HEK293T (cell line): ENCODE data around the gene PDXK.

ENCODE experiments used
- CTCF ChIA-PET: fragments of 350-600 bp; formaldehyde crosslinking; extraction: SDS; loops from one replicate; lab custom pipeline; 2021; ENCODE audit warnings: antibody characterized with exemption, inconsistent platforms; lab: Yijun Ruan, JAX
- POLR2A ChIA-PET: fragments of 350-600 bp; formaldehyde crosslinking; extraction: SDS; loops from one replicate; lab custom pipeline; 2020; ENCODE audit warnings: antibody characterized with exemption, inconsistent platforms; lab: Yijun Ruan, JAX
- DNase-seq: peaks from one replicate; pipeline ENCODE4 v3.0.0; 2012; ENCODE audit warnings: mixed read lengths; ENCODE audit errors: extremely low spot score
- ARNT ChIP-seq: fragments of 450-650 bp; IDR thresholded peaks from 2 replicates; pipeline ENCODE4 v1.6.1; 2017; ENCODE audit warnings: mild to moderate bottlenecking
- BHLHE40 ChIP-seq: fragments of 450-650 bp; IDR thresholded peaks from 2 replicates; pipeline ENCODE4 v1.6.1; 2016; ENCODE audit warnings: mild to moderate bottlenecking, moderate library complexity, borderline replicate concordance
- CTBP1 ChIP-seq: fragments of 450-650 bp; IDR thresholded peaks from 2 replicates; pipeline ENCODE4 v1.6.1; 2016; ENCODE audit warnings: borderline replicate concordance
- ELF4 ChIP-seq: fragments of 450-650 bp; IDR thresholded peaks from 2 replicates; pipeline ENCODE4 v1.6.1; 2017; ENCODE audit warnings: antibody characterized with exemption
- FOXA1 ChIP-seq: fragments of 450-650 bp; IDR thresholded peaks from 2 replicates; pipeline ENCODE4 v1.6.1; 2016; ENCODE audit warnings: mild to moderate bottlenecking
- FOXK2 ChIP-seq: fragments of 450-650 bp; IDR thresholded peaks from 2 replicates; pipeline ENCODE4 v1.6.1; 2016; ENCODE audit warnings: mild to moderate bottlenecking
- FOXM1 ChIP-seq: fragments of 450-650 bp; IDR thresholded peaks from 2 replicates; pipeline ENCODE4 v1.6.1; 2017; ENCODE audit warnings: mild to moderate bottlenecking, borderline replicate concordance
- HDGF ChIP-seq: fragments of 450-650 bp; IDR thresholded peaks from 2 replicates; pipeline ENCODE4 v1.6.1; 2017; ENCODE audit warnings: antibody characterized with exemption, borderline replicate concordance
- L3MBTL2 ChIP-seq: fragments of 450-650 bp; conservative IDR thresholded peaks from 2 replicates; pipeline ENCODE4 v1.6.1; 2016; ENCODE audit warnings: mild to moderate bottlenecking
- LEF1 ChIP-seq: fragments of 450-650 bp; IDR thresholded peaks from 2 replicates; pipeline ENCODE4 v1.6.1; 2017; ENCODE audit warnings: mild to moderate bottlenecking, borderline replicate concordance
- NFRKB ChIP-seq: fragments of 450-650 bp; IDR thresholded peaks from 2 replicates; pipeline ENCODE4 v1.6.1; 2016; ENCODE audit warnings: mild to moderate bottlenecking, moderate library complexity
- SP1 ChIP-seq: fragments of 450-650 bp; IDR thresholded peaks from 2 replicates; pipeline ENCODE4 v1.6.1; 2017
- SUZ12 ChIP-seq: fragments of 450-650 bp; IDR thresholded peaks from 2 replicates; pipeline ENCODE4 v1.6.1; 2016; ENCODE audit warnings: mild to moderate bottlenecking
- TARDBP ChIP-seq: fragments of 450-650 bp; IDR thresholded peaks from 2 replicates; pipeline ENCODE4 v1.6.1; 2016
- ZNF384 ChIP-seq: fragments of 450-650 bp; IDR thresholded peaks from 2 replicates; pipeline ENCODE4 v1.6.1; 2016
- TF ChIP-seq, protein P1 (sequence below): fragments of 450-650 bp; IDR thresholded peaks from 2 replicates; pipeline ENCODE4 v1.6.1; 2016

Gene PDXK

DNA sequence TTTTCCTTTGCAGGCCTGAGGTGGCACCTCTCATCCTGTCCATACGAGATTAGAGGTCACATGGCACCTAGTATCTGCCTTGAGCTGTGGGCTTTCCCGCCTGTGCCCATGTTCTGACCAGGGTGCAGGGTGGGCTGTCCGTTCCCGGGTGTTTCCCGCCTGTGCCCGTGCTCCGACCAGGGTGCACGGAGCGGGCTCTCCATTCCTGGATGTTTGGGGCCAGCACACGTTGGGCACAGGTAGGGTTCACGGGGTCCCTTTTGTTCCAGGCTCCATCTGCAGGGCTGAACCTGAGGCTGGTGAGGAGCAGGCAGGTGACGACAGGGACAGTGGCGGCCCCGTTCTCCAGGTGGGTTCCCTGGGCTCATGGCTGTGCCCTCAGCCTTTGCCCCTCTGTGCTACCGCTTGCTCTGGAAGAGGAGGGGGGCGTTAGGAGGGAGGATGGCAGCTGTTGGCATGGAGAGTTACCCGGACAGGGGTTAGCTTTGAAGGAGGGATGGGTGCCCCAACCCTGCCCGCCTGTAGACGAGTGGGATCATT, 80.4 kb downstream of the PDXK start:
- TF ChIP-seq BHLHE40 (no peak), TARDBP (no peak)

DNA sequence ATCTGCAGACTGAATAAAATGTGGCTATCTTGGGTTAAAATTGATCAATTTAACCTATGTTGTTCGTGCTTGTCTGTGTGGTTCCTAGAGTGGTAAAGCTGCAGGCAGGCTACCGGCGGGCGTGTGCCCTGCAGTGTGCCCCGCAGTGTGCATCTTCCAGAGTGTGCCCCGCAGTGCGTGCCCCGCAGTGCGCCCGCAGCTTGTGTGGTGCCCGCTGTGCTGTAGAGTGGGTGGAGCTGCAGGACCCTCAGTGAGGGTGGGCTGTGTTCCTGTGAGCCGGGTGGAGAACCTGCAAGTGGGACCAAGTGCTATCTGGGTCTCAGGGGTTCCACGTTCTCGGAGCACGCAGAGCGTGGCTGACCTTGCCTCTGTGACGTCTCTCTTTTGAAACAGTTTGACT, 81.2 kb downstream of the PDXK start:
- ChIA-PET POLR2A (interaction anchor here (1.3 kb wide), 1 partner anchor 11 kb away, joined by 4 read pairs; the partner anchor contains the start of gene RRP1), CTCF (no interaction called here)
- DNase-seq = no peak
- TF ChIP-seq ELF4 (no peak), CTBP1 (no peak), FOXM1 (no peak), SUZ12 (no peak), FOXK2 (no peak), TARDBP (no peak), FOXA1 (no peak), L3MBTL2 (no peak), NFRKB (no peak), BHLHE40 (no peak), HDGF (no peak), SP1 (no peak)

More for the DNA sequence above, 80.4 kb downstream of the PDXK start:
- no peak for DNase-seq
- POLR2A ChIA-PET = interaction anchor here (1.2 kb wide), 1 partner anchor 11 kb away, joined by 3 read pairs; no protein-coding TSS in a partner anchor
- CTCF ChIA-PET = no interaction called here

DNA sequence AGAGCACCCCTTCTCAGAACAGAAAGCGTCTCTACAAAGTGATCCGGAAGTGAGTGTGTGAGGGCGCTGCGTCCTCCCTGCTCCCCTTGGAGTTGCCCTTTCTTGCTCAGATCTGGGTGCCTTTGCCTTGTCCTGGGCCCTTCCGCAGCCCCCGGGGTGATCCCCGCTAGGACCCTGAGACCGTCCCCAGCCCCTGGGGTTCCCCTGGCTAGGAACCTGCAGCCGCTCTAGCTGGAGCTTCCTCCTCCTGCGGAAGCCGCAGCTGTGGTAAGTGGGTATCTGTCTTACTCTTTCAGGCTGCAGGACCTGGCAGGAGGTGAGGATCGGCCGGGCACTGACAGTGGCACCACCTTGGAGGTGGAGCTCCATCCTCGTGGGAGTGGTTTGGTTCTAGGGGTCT, 81.6 kb downstream of the PDXK start:
- CTCF ChIA-PET = no interaction called here

DNA sequence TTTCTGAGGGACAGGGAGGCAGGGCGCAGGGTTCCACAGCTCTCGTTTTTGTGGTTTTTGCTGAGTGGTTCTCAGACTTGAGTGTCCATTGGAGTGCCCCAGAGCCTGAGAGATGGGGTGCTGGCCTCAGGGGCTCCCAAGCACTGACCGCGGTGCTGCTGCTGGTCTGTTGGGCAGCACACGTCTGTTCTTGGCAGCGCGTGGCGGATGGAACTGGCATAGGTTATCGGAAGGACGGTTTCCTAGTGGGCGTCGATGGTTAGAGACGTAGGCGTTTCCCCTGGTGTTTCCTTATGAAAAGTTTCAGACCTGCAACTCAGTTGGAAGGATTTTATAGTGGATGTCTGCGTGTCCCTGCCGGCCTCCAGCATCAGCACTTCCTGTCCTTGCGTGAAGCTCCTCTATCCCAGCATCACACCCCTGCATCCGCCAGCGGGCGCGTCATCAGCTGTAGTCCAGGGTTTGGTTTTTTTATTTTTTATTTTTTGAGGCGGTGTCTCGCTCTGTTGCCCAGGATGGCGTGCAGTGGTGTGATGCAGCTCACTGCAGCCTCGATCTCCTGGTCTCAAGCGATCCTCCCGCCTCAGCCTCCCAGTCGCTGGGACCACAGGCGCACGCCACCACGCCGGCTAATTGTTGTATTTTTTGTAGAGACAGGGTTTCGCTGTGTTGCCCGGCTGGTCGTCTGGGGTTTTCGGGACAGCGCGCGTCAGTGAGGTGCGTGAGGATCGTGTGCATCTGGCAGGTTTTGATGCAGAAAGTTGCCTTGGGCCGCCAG, 82.3 kb downstream of the PDXK start:
- TF ChIP-seq SP1 (no peak), FOXM1 (no peak), CTBP1 (no peak), NFRKB (no peak), ZNF384 (no peak), BHLHE40 (no peak), HDGF (no peak), LEF1 (no peak), ELF4 (no peak), SUZ12 (no peak), TARDBP (no peak), ARNT (no peak), FOXA1 (no peak)
- TF ChIP-seq, protein P1, sequence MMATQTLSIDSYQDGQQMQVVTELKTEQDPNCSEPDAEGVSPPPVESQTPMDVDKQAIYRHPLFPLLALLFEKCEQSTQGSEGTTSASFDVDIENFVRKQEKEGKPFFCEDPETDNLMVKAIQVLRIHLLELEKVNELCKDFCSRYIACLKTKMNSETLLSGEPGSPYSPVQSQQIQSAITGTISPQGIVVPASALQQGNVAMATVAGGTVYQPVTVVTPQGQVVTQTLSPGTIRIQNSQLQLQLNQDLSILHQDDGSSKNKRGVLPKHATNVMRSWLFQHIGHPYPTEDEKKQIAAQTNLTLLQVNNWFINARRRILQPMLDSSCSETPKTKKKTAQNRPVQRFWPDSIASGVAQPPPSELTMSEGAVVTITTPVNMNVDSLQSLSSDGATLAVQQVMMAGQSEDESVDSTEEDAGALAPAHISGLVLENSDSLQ = no peak
- ChIA-PET POLR2A (interaction anchor here (1.3 kb wide), 1 partner anchor 12 kb away, joined by 4 read pairs; the partner anchor contains the start of gene RRP1), CTCF (no interaction called here)
- no peak for DNase-seq

More for the DNA sequence above, 81.6 kb downstream of the PDXK start:
- POLR2A ChIA-PET = interaction anchor here (1.3 kb wide), 1 partner anchor 11 kb away, joined by 4 read pairs; the partner anchor contains the start of gene RRP1
- no peak for DNase-seq
- no peak for TF ChIP-seq ZNF384
- no peak for TF ChIP-seq TARDBP
- TF ChIP-seq FOXM1 = no peak
- no peak for TF ChIP-seq L3MBTL2
- no peak for TF ChIP-seq CTBP1
- no peak for TF ChIP-seq BHLHE40
- TF ChIP-seq SUZ12 = no peak
- no peak for TF ChIP-seq ELF4
- TF ChIP-seq, protein P1 = no peak
- TF ChIP-seq LEF1 = no peak
- TF ChIP-seq SP1 = no peak

DNA sequence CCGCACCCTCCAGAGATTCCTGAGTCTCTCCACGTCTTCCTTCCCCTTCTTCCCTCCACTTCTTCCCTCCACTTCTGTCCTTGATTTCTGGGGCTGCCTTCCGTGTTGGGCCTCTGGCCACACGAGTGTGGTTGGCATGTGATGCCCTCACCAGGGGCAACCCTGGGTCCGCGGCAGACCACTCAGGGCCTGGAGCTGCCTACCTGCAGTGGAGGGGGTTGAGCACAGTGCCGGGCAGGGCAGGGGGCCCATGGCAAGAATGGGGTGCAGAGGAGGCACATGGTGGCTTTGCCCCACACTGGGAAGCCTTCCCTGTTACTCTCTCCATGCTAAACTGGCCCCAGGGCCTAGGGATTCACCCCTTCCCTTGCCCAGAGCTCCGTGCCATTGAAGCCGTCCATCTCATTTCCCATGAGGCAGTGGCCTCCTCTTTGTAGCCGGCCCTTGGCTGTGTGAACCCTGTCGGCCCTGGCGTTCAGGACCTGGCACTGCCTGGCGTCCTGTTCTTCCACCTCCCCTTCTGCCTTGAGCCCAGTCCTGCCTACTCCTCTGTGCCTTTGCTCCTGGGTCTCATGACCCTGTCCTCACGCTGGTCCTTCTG, 83.9 kb downstream of the PDXK start:
- TF ChIP-seq TARDBP = no peak
- DNase-seq = no peak
- ChIA-PET CTCF (no interaction called here), POLR2A (no interaction called here)

DNA sequence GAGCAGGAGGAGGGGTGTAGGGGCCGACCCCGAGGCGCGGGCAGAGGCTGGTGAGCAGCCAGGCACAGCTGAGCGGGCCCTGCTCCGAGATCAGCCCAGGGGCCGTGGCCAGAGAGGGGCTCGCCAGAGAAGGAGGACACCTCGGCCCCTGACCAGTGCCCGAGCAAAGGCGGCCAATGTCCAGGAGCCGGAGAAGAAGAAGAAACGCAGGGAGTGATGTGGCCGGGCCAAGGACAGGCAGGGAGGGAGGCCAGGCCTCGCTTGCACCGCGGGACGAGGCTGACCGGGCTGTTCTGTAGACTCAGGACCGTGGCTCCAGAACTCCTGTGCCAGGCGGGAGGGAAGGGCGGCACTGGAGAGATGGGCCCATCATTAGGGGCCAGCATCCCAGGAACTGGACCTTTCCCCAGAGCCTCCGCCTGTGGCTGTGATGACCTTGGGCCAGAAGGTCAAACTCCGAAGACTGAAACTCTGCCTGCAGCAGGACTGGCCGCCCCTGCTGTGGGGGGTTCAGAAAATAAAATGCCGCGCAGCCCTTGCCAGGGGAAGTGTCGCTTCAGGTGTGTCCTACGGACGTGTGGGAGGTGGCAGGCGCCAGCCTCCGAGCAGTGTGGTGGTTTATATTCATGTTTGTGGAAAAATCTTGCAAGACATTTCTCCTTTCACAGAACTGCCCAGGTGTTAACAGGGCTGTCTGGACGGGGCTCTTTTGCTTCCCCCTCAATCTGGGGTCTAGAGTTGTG, 84.8 kb downstream of the PDXK start:
- POLR2A ChIA-PET = no interaction called here
- TF ChIP-seq HDGF = no peak
- TF ChIP-seq L3MBTL2 = no peak
- TF ChIP-seq ZNF384 = no peak
- no peak for TF ChIP-seq FOXA1
- no peak for TF ChIP-seq BHLHE40
- TF ChIP-seq ARNT = no peak
- no peak for TF ChIP-seq FOXK2
- TF ChIP-seq ELF4 = no peak
- TF ChIP-seq FOXM1 = no peak
- TF ChIP-seq NFRKB = no peak
- no peak for TF ChIP-seq SUZ12
- TF ChIP-seq TARDBP = no peak
- TF ChIP-seq LEF1 = no peak
- no peak for TF ChIP-seq SP1
- no peak for TF ChIP-seq CTBP1
- TF ChIP-seq, protein P1 = no peak
- CTCF ChIA-PET = no interaction called here
- DNase-seq = no peak
